ENCODE results near the gene RB1.
"Not testable (repeated sequence)": the region's sequence is repeated elsewhere in the genome, so short reads cannot be mapped to it uniquely, and the experiment has no call there.

RB1 gene

GRCh38 chr13:48431987-48432615 is 128.6 kb downstream of the RB1 start:
- Histone ChIP-seq H3K27ac (peak overlapping the region in 17 of 21 experiments; percentile 1 to 75 (median 47)), H3K4me3 (no peak overlapping the region)

- Histone ChIP-seq H3K4me3 (no peak overlapping the region), H3K27ac (peak overlapping the region in 4 of 21 experiments; percentile 4 to 8 (median 6))
Measured at GRCh38 chr13:48434200-48434599, 130.6 kb downstream of the RB1 start.

GRCh38 chr13:48436661-48437288 is 133.2 kb downstream of the RB1 start:
- Histone ChIP-seq H3K4me3 (no peak overlapping the region), H3K27ac (peak overlapping the region in 17 of 21 experiments; percentile 8 to 81 (median 56))

GRCh38 chr13:48437371-48437770 is 133.8 kb downstream of the RB1 start:
- peak overlapping the region in 17 of 21 experiments; percentile 29 to 81 (median 56) for H3K27ac ChIP-seq
- H3K4me3 ChIP-seq = no peak overlapping the region

GRCh38 chr13:48443442-48444208 is 140.1 kb downstream of the RB1 start:
- H3K27ac ChIP-seq = peak overlapping the region in 3 of 21 experiments; percentile 26 to 55 (median 28)
- no peak overlapping the region for H3K4me3 ChIP-seq

GRCh38 chr13:48446464-48446863 is 142.9 kb downstream of the RB1 start:
- Histone ChIP-seq H3K27ac (peak overlapping the region in 6 of 21 experiments; percentile 12 to 42 (median 25)), H3K4me3 (no peak overlapping the region)

GRCh38 chr13:48448285-48448958 is 144.9 kb downstream of the RB1 start:
- Histone ChIP-seq H3K4me3 (no peak overlapping the region), H3K27ac (peak overlapping the region in 15 of 21 experiments; percentile 5 to 83 (median 41))

- H3K27ac ChIP-seq = peak overlapping the region in 16 of 21 experiments; percentile 4 to 83 (median 48)
Measured at GRCh38 chr13:48448959-48449614, 145.5 kb downstream of the RB1 start.

GRCh38 chr13:48449656-48450055 is 146.1 kb downstream of the RB1 start:
- Histone ChIP-seq H3K4me3 (no peak overlapping the region), H3K27ac (peak overlapping the region in 15 of 21 experiments; percentile 4 to 83 (median 45))

More at GRCh38 chr13:48448959-48449614, 145.5 kb downstream of the RB1 start:
- H3K4me3 ChIP-seq = peak overlapping the region in 1 of 7 experiments; percentile 9

GRCh38 chr13:48451196-48451595 is 147.6 kb downstream of the RB1 start:
- H3K27ac ChIP-seq, H3K4me3 ChIP-seq: not testable (repeated sequence)

GRCh38 chr13:48456546-48456945 is 153.0 kb downstream of the RB1 start:
- H3K4me3 ChIP-seq = no peak overlapping the region
- H3K27ac ChIP-seq = no peak overlapping the region

- Histone ChIP-seq H3K27ac (no peak overlapping the region), H3K4me3 (no peak overlapping the region)
Measured at GRCh38 chr13:48457578-48458242, 154.2 kb downstream of the RB1 start.

GRCh38 chr13:48475230-48475629 is 171.7 kb downstream of the RB1 start:
- Histone ChIP-seq H3K4me3 (no peak overlapping the region), H3K27ac (peak overlapping the region in 4 of 21 experiments; percentile 26 to 64 (median 46))

- Histone ChIP-seq H3K27ac (peak overlapping the region in 7 of 21 experiments; percentile 20 to 71 (median 46)), H3K4me3 (no peak overlapping the region)
Measured at GRCh38 chr13:48476215-48476614, 172.7 kb downstream of the RB1 start.

- H3K4me3 ChIP-seq = no peak overlapping the region
- H3K27ac ChIP-seq = peak overlapping the region in 7 of 21 experiments; percentile 20 to 71 (median 46)
Measured at GRCh38 chr13:48476686-48477085, 173.1 kb downstream of the RB1 start.

GRCh38 chr13:48477191-48477855 is 173.8 kb downstream of the RB1 start:
- Histone ChIP-seq H3K27ac (peak overlapping the region in 4 of 21 experiments; percentile 36 to 71 (median 55)), H3K4me3 (no peak overlapping the region)

- peak overlapping the region in 2 of 21 experiments; percentile 13 to 37 for H3K27ac ChIP-seq
- no peak overlapping the region for H3K4me3 ChIP-seq
Measured at GRCh38 chr13:48478391-48478790, 174.8 kb downstream of the RB1 start.

- Histone ChIP-seq H3K27ac (no peak overlapping the region), H3K4me3 (no peak overlapping the region)
Measured at GRCh38 chr13:48483575-48483974, 180.0 kb downstream of the RB1 start.
